GM18873 (cell line): ENCODE data around the gene ALKBH5.

ENCODE experiments used
- ATAC-seq: cut with Tn5 transposase; IDR thresholded peaks from one replicate; pipeline ENCODE4 v1.9.1; 2021; ENCODE audit warnings: mild to moderate bottlenecking, moderate library complexity, moderate number of reproducible peaks; ENCODE audit not compliant: unreplicated experiment, low FRiP score

The ALKBH5 gene

GRCh38 chr17:18183334-18184142 lies at the start of gene ALKBH5:
Gene ALKBH5, plus strand, starts transcription at chr17:18183828. Its CDS starts 416 bp downstream, at chr17:18184244.
- peak; percentile 74 for ATAC-seq

GRCh38 chr17:18136357-18136756 lies 47.3 kb upstream of the ALKBH5 start:
- no peak for ATAC-seq

- ATAC-seq = no peak
Measured at GRCh38 chr17:18138065-18138749, 45.4 kb upstream of the ALKBH5 start.

- ATAC-seq = no peak
Measured at GRCh38 chr17:18139092-18139491, 44.5 kb upstream of the ALKBH5 start.

- ATAC-seq = no peak
Measured at GRCh38 chr17:18139498-18139897, 44.1 kb upstream of the ALKBH5 start.

- no peak for ATAC-seq
Measured at GRCh38 chr17:18139949-18140348, 43.7 kb upstream of the ALKBH5 start.

GRCh38 chr17:18140648-18141047 lies 43.0 kb upstream of the ALKBH5 start:
- ATAC-seq = no peak

- no peak for ATAC-seq
Measured at GRCh38 chr17:18141210-18141803, 42.3 kb upstream of the ALKBH5 start.

GRCh38 chr17:18142417-18142816 lies 41.2 kb upstream of the ALKBH5 start:
- ATAC-seq = no peak

- ATAC-seq = no peak
Measured at GRCh38 chr17:18143044-18143936, 40.3 kb upstream of the ALKBH5 start.

- ATAC-seq = no peak
Measured at GRCh38 chr17:18144261-18144660, 39.4 kb upstream of the ALKBH5 start.

- ATAC-seq = no peak
Measured at GRCh38 chr17:18144855-18145254, 38.8 kb upstream of the ALKBH5 start.

GRCh38 chr17:18145811-18146210 lies 37.8 kb upstream of the ALKBH5 start:
- ATAC-seq = no peak

- ATAC-seq = no peak
Measured at GRCh38 chr17:18146259-18146658, 37.4 kb upstream of the ALKBH5 start.

GRCh38 chr17:18146980-18147379 lies 36.6 kb upstream of the ALKBH5 start:
- no peak for ATAC-seq

GRCh38 chr17:18148586-18148985 lies 35.0 kb upstream of the ALKBH5 start:
- ATAC-seq = no peak

- ATAC-seq = no peak
Measured at GRCh38 chr17:18151290-18151689, 32.3 kb upstream of the ALKBH5 start.

GRCh38 chr17:18155179-18155578 lies 28.4 kb upstream of the ALKBH5 start:
- ATAC-seq = no peak

- no peak for ATAC-seq
Measured at GRCh38 chr17:18156171-18156975, 27.3 kb upstream of the ALKBH5 start.

GRCh38 chr17:18156976-18157280 lies 26.7 kb upstream of the ALKBH5 start:
- no peak for ATAC-seq
